Left lung (tissue), 10 donors: ENCODE measurements around the gene DCAF5. TPM values are rescaled to one million over a fixed set of nuclear protein-coding genes. Genes with fewer than 3 reads are reported as not detected.

ENCODE experiments used
- ATAC-seq: fragments of 200-7000 bp; cut with Tn5 transposase; one replicate; pipeline ENCODE4 v1.9.1; 2020; ENCODE audit warnings: moderate library complexity
- DNase-seq, 4 donors: peaks; one replicate each; pipeline ENCODE4 v3.0.0-alpha.2; 2013 to 2020
- H3K27ac ChIP-seq, 2 donors: fragments of 200-600 bp; sonication (generic) in 1 of 2; one replicate each; pipeline versions ENCODE4 v1.5.0 to v1.8.0; 2020 to 2021
- H3K27me3 ChIP-seq, 2 donors: fragments of 200-600 bp; sonication (generic) in 1 of 2; one replicate each; pipeline versions ENCODE4 v1.5.0 to v1.8.0; 2020 to 2021
- H3K36me3 ChIP-seq, 2 donors: fragments of 200-600 bp; sonication (generic) in 1 of 2; one replicate each; pipeline versions ENCODE4 v1.5.0 to v1.8.0; 2020 to 2021
- H3K4me1 ChIP-seq, 2 donors: fragments of 200-600 bp; one replicate each; pipeline ENCODE4 v1.8.0; 2021
- H3K4me3 ChIP-seq, 2 donors: fragments of 200-600 bp; sonication (generic) in 1 of 2; one replicate each; pipeline versions ENCODE4 v1.5.0 to v1.8.0; 2020 to 2021; ENCODE audit warnings: mild to moderate bottlenecking in 1 of 2
- H3K9me3 ChIP-seq, 2 donors: fragments of 200-600 bp; sonication (generic) in 1 of 2; one replicate each; pipeline versions ENCODE4 v1.5.0 to v1.8.0; 2020 to 2021
- intact Hi-C, 2 donors: fragments of 100-400 bp; cut with DNase I; formaldehyde crosslinking; loops; one replicate each; pipeline versions ENCODE4 v1.11.2 to v1.14.2; 2022
- polyA plus RNA-seq, 6 donors: library from polyadenylated mRNA; unstranded; fragments of 120-200 nt; gene quantifications; one replicate each; pipeline ENCODE4 v1.2.1, GENCODE V29; 2013; ENCODE audit not compliant: insufficient read length in 6 of 6
- total RNA-seq, 2 donors: library from RNA; stranded (reverse); fragmentation: NEBNext Ultra II Directional; extraction: Animal tissue kit (Norgen Biotek cat#: 25700); gene quantifications; one replicate each; pipeline ENCODE4 v1.2.1, GENCODE V29; 2021
- TF ChIP-seq, protein P1 (sequence below), 2 donors: fragments of 200-600 bp; sonication (generic) in 1 of 2; IDR thresholded peaks; one replicate each; pipeline versions ENCODE4 v1.5.0 to v1.8.0; 2021; ENCODE audit warnings: antibody characterized with exemption in 2 of 2
- donor health status: DM: no; HTN: yes; CAD: no.
- donor health status: DM: no; HTN: no; CAD: no.

Gene DCAF5
- total and polyA plus RNA-seq, 8 donors: 45.9 to 66.9 (median 58.4) TPM

DNA sequence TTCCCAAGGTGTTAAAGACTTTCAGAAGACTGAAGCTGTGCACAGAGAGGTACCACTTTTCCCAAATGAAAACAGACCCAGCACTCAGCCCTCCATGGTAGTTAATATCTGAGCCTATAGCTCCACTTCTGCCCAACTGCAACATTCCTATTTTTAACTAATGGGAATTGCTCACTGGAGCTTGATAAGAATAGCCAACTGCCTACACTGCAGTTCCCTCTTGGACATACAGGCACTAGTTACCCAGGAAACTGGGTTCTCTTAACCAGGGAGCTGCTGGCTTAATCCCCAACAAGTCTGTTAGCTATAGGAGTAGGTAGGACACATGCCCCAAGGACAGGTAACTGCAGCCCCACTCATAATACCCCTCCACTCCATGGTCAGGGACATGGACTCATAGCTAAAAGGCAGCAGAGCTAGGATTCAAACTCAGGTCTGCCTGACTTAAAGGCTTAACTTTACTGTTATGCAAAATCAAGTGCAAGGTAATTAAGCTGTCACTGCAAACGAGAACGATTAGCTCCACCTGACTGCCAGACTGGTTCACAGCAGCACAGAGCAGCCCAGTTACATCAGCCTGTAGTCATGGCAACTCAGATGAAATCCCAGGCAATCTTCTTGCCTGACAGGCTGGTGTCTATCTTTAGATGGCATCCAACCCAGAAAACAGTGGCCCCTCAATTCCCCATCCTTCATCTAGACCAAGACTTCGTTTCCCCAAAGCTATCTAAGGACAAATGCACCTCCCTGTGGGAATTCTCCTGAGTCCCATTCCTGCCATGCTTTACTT, 96.7 kb downstream of the DCAF5 start:
- ATAC-seq (no peak), DNase-seq (no peak)
- H3K27me3 ChIP-seq: no peaks in the 10 kb centered on the region
- intact Hi-C loops: no loop called here
- H3K4me1 ChIP-seq: peaks cover 0 to 57% of the 10 kb centered on the region in 2 donors
- H3K27ac ChIP-seq: no peak overlapping the region
- peaks cover 0 to 57% of the 10 kb centered on the region in 2 donors for H3K36me3 ChIP-seq
- H3K4me3 ChIP-seq: no peak overlapping the region
- TF ChIP-seq, protein P1, sequence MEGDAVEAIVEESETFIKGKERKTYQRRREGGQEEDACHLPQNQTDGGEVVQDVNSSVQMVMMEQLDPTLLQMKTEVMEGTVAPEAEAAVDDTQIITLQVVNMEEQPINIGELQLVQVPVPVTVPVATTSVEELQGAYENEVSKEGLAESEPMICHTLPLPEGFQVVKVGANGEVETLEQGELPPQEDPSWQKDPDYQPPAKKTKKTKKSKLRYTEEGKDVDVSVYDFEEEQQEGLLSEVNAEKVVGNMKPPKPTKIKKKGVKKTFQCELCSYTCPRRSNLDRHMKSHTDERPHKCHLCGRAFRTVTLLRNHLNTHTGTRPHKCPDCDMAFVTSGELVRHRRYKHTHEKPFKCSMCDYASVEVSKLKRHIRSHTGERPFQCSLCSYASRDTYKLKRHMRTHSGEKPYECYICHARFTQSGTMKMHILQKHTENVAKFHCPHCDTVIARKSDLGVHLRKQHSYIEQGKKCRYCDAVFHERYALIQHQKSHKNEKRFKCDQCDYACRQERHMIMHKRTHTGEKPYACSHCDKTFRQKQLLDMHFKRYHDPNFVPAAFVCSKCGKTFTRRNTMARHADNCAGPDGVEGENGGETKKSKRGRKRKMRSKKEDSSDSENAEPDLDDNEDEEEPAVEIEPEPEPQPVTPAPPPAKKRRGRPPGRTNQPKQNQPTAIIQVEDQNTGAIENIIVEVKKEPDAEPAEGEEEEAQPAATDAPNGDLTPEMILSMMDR (IDR thresholded peaks at IDR 0.05): no peak
- H3K9me3 ChIP-seq: no peaks in the 10 kb centered on the region

DNA sequence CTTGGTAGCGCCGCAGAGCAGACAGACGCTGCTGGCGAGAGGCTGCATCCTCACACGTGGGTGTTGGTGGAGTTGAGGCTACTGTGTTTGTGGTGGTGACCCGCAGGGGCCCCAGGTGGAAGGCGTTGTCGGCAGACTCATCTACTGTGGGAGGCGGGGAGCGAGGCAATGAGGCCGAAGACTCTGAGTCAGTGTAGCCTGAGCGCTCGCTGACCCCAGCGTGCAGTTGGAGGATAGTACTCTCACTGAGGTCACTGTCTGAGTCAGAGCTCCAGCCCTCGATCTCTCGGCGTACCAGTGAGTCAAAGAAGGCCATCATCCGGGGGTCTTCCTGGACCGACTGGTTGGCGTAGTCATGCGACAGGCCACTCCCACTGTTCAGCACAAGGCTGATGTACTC, 97.8 kb downstream of the DCAF5 start:
- H3K4me1 ChIP-seq: peaks cover 8 to 65% of the 10 kb centered on the region in 2 donors
- peaks cover 0 to 51% of the 10 kb centered on the region in 2 donors for H3K36me3 ChIP-seq
- no peak overlapping the region for H3K4me3 ChIP-seq
- ATAC-seq: peak; percentile 8
- H3K27ac ChIP-seq: no peak overlapping the region
- no peaks in the 10 kb centered on the region for H3K9me3 ChIP-seq
- intact Hi-C loops: no loop called here
- peak in 1 of 4 donors; percentile 55 for DNase-seq
- TF ChIP-seq, protein P1 (IDR thresholded peaks at IDR 0.05): no peak
- H3K27me3 ChIP-seq: no peaks in the 10 kb centered on the region

DNA sequence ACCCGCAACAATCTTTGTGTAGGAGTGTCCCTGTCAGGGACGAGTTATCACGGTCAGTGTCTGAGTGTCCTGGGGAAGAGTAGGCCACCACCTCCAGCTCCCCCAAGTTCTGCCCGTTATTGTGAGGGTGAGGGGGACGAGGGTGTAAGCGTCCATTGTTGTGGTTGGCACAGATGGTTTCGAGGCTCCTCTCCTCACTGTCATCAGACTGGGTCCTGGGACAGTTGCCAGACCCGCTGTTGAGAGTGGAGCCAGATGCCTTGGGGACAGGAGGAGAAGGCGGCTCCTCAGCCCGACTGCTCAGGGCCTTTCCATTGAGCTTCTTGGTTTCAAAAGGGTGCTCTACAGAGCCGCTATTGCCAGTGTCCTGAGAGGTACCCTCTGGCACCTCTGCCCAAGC, 98.9 kb downstream of the DCAF5 start:
- DNase-seq (no peak), ATAC-seq (no peak)
- Histone ChIP-seq H3K4me3 (no peak overlapping the region), H3K4me1 (peaks cover 12 to 67% of the 10 kb centered on the region in 2 donors), H3K27ac (no peak overlapping the region), H3K9me3 (no peaks in the 10 kb centered on the region), H3K27me3 (no peaks in the 10 kb centered on the region), H3K36me3 (peaks cover 0 to 40% of the 10 kb centered on the region in 2 donors)
- intact Hi-C loops: no loop called here
- TF ChIP-seq, protein P1 (IDR thresholded peaks at IDR 0.05): no peak

DNA sequence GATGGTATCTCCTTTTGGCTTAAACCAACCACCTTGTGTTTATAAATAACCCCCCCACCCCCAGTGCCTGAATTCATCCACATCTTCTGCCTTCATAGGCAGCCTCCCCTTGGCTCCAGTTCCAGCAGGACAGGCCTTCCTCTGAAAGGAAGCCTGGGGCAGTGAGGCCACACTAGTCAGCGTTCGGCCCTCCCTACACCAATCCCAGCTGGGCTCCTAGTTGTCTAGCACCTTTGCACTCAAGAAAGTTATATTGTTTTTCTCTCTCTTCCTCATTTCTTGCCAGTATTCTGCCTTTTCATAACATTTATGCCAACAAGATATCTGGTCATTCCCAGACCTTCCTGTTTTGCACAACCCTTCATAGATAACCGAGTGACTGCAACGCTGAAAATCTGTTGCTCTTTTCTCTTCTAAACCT, 100.7 kb downstream of the DCAF5 start:
- TF ChIP-seq, protein P1 (IDR thresholded peaks at IDR 0.05): no peak
- Histone ChIP-seq H3K27ac (peak overlapping the region; percentile 16 to 77), H3K36me3 (peaks cover 0 to 31% of the 10 kb centered on the region in 2 donors), H3K27me3 (no peaks in the 10 kb centered on the region), H3K9me3 (no peaks in the 10 kb centered on the region), H3K4me3 (no peak overlapping the region), H3K4me1 (peaks cover 12 to 68% of the 10 kb centered on the region in 2 donors)
- ATAC-seq (peak; percentile 14), DNase-seq (no peak)
- intact Hi-C loops: no loop called here

DNA sequence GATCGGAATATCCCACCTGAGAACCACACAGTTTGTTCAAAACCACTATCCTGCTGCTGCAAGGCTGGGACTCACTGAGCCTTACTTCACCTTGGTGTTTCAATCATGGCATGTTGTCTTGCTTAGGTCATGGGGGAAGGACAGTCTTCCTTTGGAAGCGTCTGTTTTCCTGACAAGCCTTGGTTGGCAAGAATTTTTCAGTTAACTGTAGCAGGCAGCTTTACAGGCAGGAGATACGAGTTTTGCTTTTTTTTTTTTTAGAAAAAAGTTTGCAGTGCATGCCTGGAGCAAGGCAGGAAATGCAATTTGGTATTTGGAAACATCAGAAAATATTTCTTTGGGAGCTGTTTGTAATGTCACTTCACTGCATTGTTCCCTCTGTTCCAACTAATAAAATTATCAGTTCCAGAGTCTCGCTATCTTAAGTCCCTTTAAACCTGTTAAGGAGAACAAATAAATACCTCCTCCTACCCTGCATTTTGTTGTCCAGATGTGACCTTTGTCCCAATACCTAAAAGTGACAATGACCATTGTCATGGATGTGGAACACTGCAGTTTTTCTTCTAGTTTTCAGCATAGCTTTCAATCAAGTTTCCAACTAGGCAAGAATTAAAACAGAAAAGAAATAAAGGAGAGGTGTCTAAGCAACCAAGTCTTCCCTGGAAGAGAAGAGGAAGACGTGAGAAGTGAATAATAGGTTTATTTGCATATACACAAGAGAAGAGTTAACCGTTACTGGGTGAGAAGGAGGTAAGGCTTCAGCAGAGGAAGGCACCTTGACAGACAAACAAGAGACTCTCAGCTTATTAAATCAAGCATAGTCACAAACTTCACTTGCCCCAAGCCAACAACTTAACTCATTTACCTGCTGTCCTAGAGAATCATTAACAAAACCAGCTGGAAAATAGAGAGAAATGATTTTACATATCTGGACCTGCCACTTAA, 102.4 kb downstream of the DCAF5 start:
- ATAC-seq: no peak
- Histone ChIP-seq H3K36me3 (peaks cover 0 to 26% of the 10 kb centered on the region in 2 donors), H3K4me3 (no peak overlapping the region), H3K4me1 (peaks cover 26 to 75% of the 10 kb centered on the region in 2 donors), H3K27me3 (no peaks in the 10 kb centered on the region), H3K27ac (peak overlapping the region; percentile 77 to 79), H3K9me3 (no peaks in the 10 kb centered on the region)
- intact Hi-C loops: no loop called here
- DNase-seq: no peak
- TF ChIP-seq, protein P1 (IDR thresholded peaks at IDR 0.05): no peak
